Suprapubic skin (tissue), 4 donors: ENCODE results near the gene SCYL1. TPM values are rescaled to one million over a fixed set of nuclear protein-coding genes. Genes with fewer than 3 reads are reported as not detected.

Source experiments
- DNase-seq, 2 donors: peaks; one replicate each; pipeline ENCODE4 v3.0.0-alpha.2; 2019; ENCODE audit warnings: low spot score in 2 of 2
- H3K27ac ChIP-seq: fragments of 200-600 bp; sonication (generic); one replicate; pipeline ENCODE4 v1.5.1; 2019
- H3K27me3 ChIP-seq: fragments of 200-600 bp; sonication (generic); one replicate; pipeline ENCODE4 v1.5.1; 2019
- H3K36me3 ChIP-seq: fragments of 200-600 bp; sonication (generic); one replicate; pipeline ENCODE4 v1.5.1; 2019
- H3K4me1 ChIP-seq: fragments of 200-600 bp; sonication (generic); one replicate; pipeline ENCODE4 v1.5.1; 2019
- H3K4me3 ChIP-seq: fragments of 200-600 bp; sonication (generic); one replicate; pipeline ENCODE4 v1.5.1; 2019; ENCODE audit warnings: mild to moderate bottlenecking
- H3K9me3 ChIP-seq: fragments of 200-600 bp; sonication (generic); one replicate; pipeline ENCODE4 v1.5.1; 2019
- CTCF ChIP-seq, 2 donors: fragments of 200-600 bp in 1 of 2; fragments of 450-650 bp in 1 of 2; sonication (generic) in 1 of 2; IDR thresholded peaks; one replicate each; pipeline ENCODE4 v1.5.1; 2016 to 2019; ENCODE audit warnings: antibody characterized with exemption in 2 of 2, mild to moderate bottlenecking in 1 of 2, moderate library complexity in 1 of 2
- EP300 ChIP-seq: sonication (generic); formaldehyde crosslinking; IDR thresholded peaks from one replicate; pipeline ENCODE4 v1.6.1; 2017; ENCODE audit warnings: antibody characterized with exemption
- POLR2A ChIP-seq, 2 donors: fragments of 450-650 bp; IDR thresholded peaks; one replicate each; pipeline ENCODE4 v1.6.1; 2017; ENCODE audit warnings: antibody characterized with exemption in 2 of 2, mild to moderate bottlenecking in 2 of 2, moderate library complexity in 2 of 2
- POLR2AphosphoS5 ChIP-seq, 3 donors: sonication (generic); formaldehyde crosslinking; IDR thresholded peaks; one replicate each; pipeline ENCODE4 v1.6.1; 2017; ENCODE audit warnings: antibody characterized with exemption in 3 of 3
- WGBS: methylation state at CpG from one replicate; pipeline ENCODE4 v1.1.5; 2018; 5-methylcytosine and 5-hydroxymethylcytosine counted together
- total RNA-seq, 4 donors: library from RNA; depleted of rRNA; stranded (reverse); fragments of >200 nt; gene quantifications; one replicate each; pipeline ENCODE4 v1.1.0, GENCODE V29; 2016

Gene SCYL1
- total RNA-seq: 10 to 100 TPM; 63.2 to 83.6 (median 78.4) TPM

- Histone ChIP-seq H3K27me3 (no peaks in the 10 kb centered on the region), H3K4me1 (peaks cover 23% of the 10 kb centered on the region), H3K4me3 (peak within 1 kb of the TSS; percentile 85), H3K9me3 (no peaks in the 10 kb centered on the region), H3K36me3 (peaks cover 35% of the 10 kb centered on the region), H3K27ac (peak within 1 kb of the TSS; percentile 87)
- WGBS: 1% methylated on average over 14 of the region's 82 CpGs
- peak in 2 of 3 donors; percentile 29 to 61 for TF ChIP-seq POLR2AphosphoS5 (IDR thresholded peaks at IDR 0.05)
- peak in 1 of 2 donors; percentile 41 for TF ChIP-seq POLR2A (IDR thresholded peaks at IDR 0.05)
- TF ChIP-seq EP300: no peak
- TF ChIP-seq CTCF (IDR thresholded peaks at IDR 0.05): no peak
- DNase-seq: peak in 1 of 2 donors; percentile 87
Observed at GRCh38 chr11:65524741-65525545, at the start of gene SCYL1. Gene SCYL1, plus strand, starts transcription at chr11:65525083. Its CDS starts 71 bp downstream, at chr11:65525154.

GRCh38 chr11:65476632-65477148 lies 48.2 kb upstream of the SCYL1 start:
- peak overlapping the region; percentile 61 for H3K4me3 ChIP-seq
- no peaks in the 10 kb centered on the region for H3K9me3 ChIP-seq
- no peaks in the 10 kb centered on the region for H3K36me3 ChIP-seq
- no peaks in the 10 kb centered on the region for H3K27me3 ChIP-seq
- WGBS: 7% methylated on average over 10 of the region's 10 CpGs
- H3K27ac ChIP-seq: peak overlapping the region; percentile 98
- TF ChIP-seq EP300: no peak
- no peak for TF ChIP-seq POLR2A (IDR thresholded peaks at IDR 0.05)
- TF ChIP-seq CTCF (IDR thresholded peaks at IDR 0.05): no peak
- no peak for TF ChIP-seq POLR2AphosphoS5 (IDR thresholded peaks at IDR 0.05)
- peaks cover 60% of the 10 kb centered on the region for H3K4me1 ChIP-seq
- DNase-seq: no peak

GRCh38 chr11:65477149-65477965 lies 47.5 kb upstream of the SCYL1 start:
- Histone ChIP-seq H3K4me3 (peak overlapping the region; percentile 61), H3K27ac (peak overlapping the region; percentile 98), H3K27me3 (no peaks in the 10 kb centered on the region), H3K4me1 (peaks cover 56% of the 10 kb centered on the region), H3K36me3 (no peaks in the 10 kb centered on the region), H3K9me3 (no peaks in the 10 kb centered on the region)
- WGBS: 0% methylated on average over 25 of the region's 60 CpGs
- TF ChIP-seq EP300 (no peak), POLR2AphosphoS5 (IDR thresholded peaks at IDR 0.05) (peak; percentile 26 to 93 (median 91)), POLR2A (IDR thresholded peaks at IDR 0.05) (peak; percentile 74 to 95), CTCF (IDR thresholded peaks at IDR 0.05) (no peak)
- DNase-seq: peak; percentile 98 to 99

- peak; percentile 75 to 80 for DNase-seq
- TF ChIP-seq POLR2A (IDR thresholded peaks at IDR 0.05) (no peak), POLR2AphosphoS5 (IDR thresholded peaks at IDR 0.05) (no peak), CTCF (IDR thresholded peaks at IDR 0.05) (peak in 1 of 2 donors; percentile 10), EP300 (no peak)
- Histone ChIP-seq H3K9me3 (no peaks in the 10 kb centered on the region), H3K4me1 (peaks cover 50% of the 10 kb centered on the region), H3K27me3 (no peaks in the 10 kb centered on the region), H3K27ac (peak overlapping the region; percentile 98), H3K36me3 (no peaks in the 10 kb centered on the region), H3K4me3 (peak overlapping the region; percentile 61)
- WGBS: 66% methylated on average over 6 of the region's 33 CpGs
Observed at GRCh38 chr11:65478388-65479183, 46.3 kb upstream of the SCYL1 start.
